ENCODE data around the gene URB1.
A peak's percentile ranks its signal among the peaks of the same experiment; 100 is the strongest.

Gene URB1

GRCh38 chr21:32382108-32382644 lies 10.6 kb downstream of the URB1 start:
- Histone ChIP-seq H3K4me3 (no peak overlapping the region), H3K9ac (ENCODE audit: insufficient read length) (no peak overlapping the region), H3K27ac (no peak overlapping the region), H3K9me3 (ENCODE audit: low read depth, low read length) (no peaks in the 10 kb centered on the region), H3K36me3 (ENCODE audit: insufficient read depth, low read length) (peaks cover 82% of the 10 kb centered on the region)
- no peak for DNase-seq (ENCODE audit: low read depth, low spot score)
- TF ChIP-seq FOXP2 (optimal IDR thresholded peaks at IDR 0.05; ENCODE audit: control extremely low read depth, extremely low read length, insufficient read depth) (no peak), EZH2 (IDR thresholded peaks at IDR 0.05) (no peak), POLR2AphosphoS5 (IDR thresholded peaks at IDR 0.05; ENCODE audit: borderline replicate concordance, low read depth, low read length) (no peak)

GRCh38 chr21:32381571-32381970 lies 11.2 kb downstream of the URB1 start:
- Histone ChIP-seq H3K9me3 (ENCODE audit: low read depth, low read length) (no peaks in the 10 kb centered on the region), H3K27ac (no peak overlapping the region), H3K4me3 (no peak overlapping the region), H3K36me3 (ENCODE audit: insufficient read depth, low read length) (peaks cover 85% of the 10 kb centered on the region), H3K9ac (ENCODE audit: insufficient read length) (no peak overlapping the region)
- TF ChIP-seq POLR2AphosphoS5 (IDR thresholded peaks at IDR 0.05; ENCODE audit: borderline replicate concordance, low read depth, low read length) (no peak), EZH2 (IDR thresholded peaks at IDR 0.05) (no peak), FOXP2 (optimal IDR thresholded peaks at IDR 0.05; ENCODE audit: control extremely low read depth, extremely low read length, insufficient read depth) (no peak)
- no peak for DNase-seq (ENCODE audit: low read depth, low spot score)

DNA sequence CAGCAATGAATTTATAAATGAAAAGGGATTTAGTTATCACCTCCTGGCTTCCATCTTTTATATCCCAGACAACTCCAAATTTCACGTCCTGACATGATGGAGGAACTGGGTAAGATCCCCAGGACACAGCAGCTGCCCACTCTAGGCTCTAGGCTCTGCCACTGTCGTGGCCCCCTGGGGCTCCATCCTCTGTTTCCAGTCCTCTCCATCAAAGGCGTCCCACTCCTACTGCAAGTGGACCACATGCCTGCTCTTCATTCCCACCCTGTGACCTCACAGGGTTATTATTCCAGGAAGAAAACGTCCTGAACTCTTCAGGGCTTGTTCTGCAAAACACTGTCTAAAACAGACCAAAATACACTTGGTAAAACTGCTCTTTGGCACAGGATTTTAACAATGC lies 11.9 kb downstream of the URB1 start:
- Histone ChIP-seq H3K9me3 (ENCODE audit: low read depth, low read length) (no peaks in the 10 kb centered on the region), H3K27ac (no peak overlapping the region), H3K9ac (ENCODE audit: insufficient read length) (no peak overlapping the region), H3K36me3 (ENCODE audit: insufficient read depth, low read length) (peaks cover 86% of the 10 kb centered on the region), H3K4me3 (no peak overlapping the region)
- TF ChIP-seq POLR2AphosphoS5 (IDR thresholded peaks at IDR 0.05; ENCODE audit: borderline replicate concordance, low read depth, low read length) (no peak), EZH2 (IDR thresholded peaks at IDR 0.05) (no peak), FOXP2 (optimal IDR thresholded peaks at IDR 0.05; ENCODE audit: control extremely low read depth, extremely low read length, insufficient read depth) (no peak)
- no peak for DNase-seq (ENCODE audit: low read depth, low spot score)

DNA sequence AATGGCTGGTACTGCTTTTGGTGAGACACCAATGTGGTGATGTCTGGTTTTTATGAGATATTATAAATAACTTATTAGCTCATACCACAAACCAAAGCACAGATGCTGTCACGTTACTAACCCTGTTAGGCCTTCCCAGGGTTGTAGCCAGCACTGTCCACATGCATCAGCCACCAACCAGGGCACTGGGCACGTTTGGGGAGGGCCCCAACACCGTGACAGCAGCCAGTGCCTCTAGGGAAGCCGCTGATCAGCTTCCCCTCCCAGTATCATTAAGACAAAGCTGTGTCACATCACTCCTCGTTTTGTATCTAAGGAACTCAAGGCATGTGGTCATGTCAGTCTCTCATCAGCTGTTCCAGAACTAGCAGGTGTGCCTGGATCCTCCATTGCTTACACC lies 13.9 kb downstream of the URB1 start:
- DNase-seq (ENCODE audit: low read depth, low spot score): no peak
- TF ChIP-seq FOXP2 (optimal IDR thresholded peaks at IDR 0.05; ENCODE audit: control extremely low read depth, extremely low read length, insufficient read depth) (no peak), POLR2AphosphoS5 (IDR thresholded peaks at IDR 0.05; ENCODE audit: borderline replicate concordance, low read depth, low read length) (no peak), EZH2 (IDR thresholded peaks at IDR 0.05) (no peak)
- Histone ChIP-seq H3K27ac (no peak overlapping the region), H3K36me3 (ENCODE audit: insufficient read depth, low read length) (peaks cover 91% of the 10 kb centered on the region), H3K9ac (ENCODE audit: insufficient read length) (no peak overlapping the region), H3K4me3 (no peak overlapping the region), H3K9me3 (ENCODE audit: low read depth, low read length) (no peaks in the 10 kb centered on the region)

GRCh38 chr21:32377991-32378390 lies 14.8 kb downstream of the URB1 start:
- no peak for DNase-seq (ENCODE audit: low read depth, low spot score)
- Histone ChIP-seq H3K36me3 (ENCODE audit: insufficient read depth, low read length) (peaks cover 91% of the 10 kb centered on the region), H3K9me3 (ENCODE audit: low read depth, low read length) (no peaks in the 10 kb centered on the region), H3K9ac (ENCODE audit: insufficient read length) (no peak overlapping the region), H3K4me3 (no peak overlapping the region), H3K27ac (no peak overlapping the region)
- TF ChIP-seq EZH2 (IDR thresholded peaks at IDR 0.05) (no peak), FOXP2 (optimal IDR thresholded peaks at IDR 0.05; ENCODE audit: control extremely low read depth, extremely low read length, insufficient read depth) (no peak), POLR2AphosphoS5 (IDR thresholded peaks at IDR 0.05; ENCODE audit: borderline replicate concordance, low read depth, low read length) (no peak)

- Histone ChIP-seq H3K4me3 (no peak overlapping the region), H3K36me3 (ENCODE audit: insufficient read depth, low read length) (peaks cover 91% of the 10 kb centered on the region), H3K9me3 (ENCODE audit: low read depth, low read length) (no peaks in the 10 kb centered on the region), H3K27ac (no peak overlapping the region), H3K9ac (ENCODE audit: insufficient read length) (no peak overlapping the region)
- no peak for DNase-seq (ENCODE audit: low read depth, low spot score)
- TF ChIP-seq POLR2AphosphoS5 (IDR thresholded peaks at IDR 0.05; ENCODE audit: borderline replicate concordance, low read depth, low read length) (no peak), FOXP2 (optimal IDR thresholded peaks at IDR 0.05; ENCODE audit: control extremely low read depth, extremely low read length, insufficient read depth) (no peak), EZH2 (IDR thresholded peaks at IDR 0.05) (no peak)
Observed at GRCh38 chr21:32377506-32377905, 15.3 kb downstream of the URB1 start.

DNA sequence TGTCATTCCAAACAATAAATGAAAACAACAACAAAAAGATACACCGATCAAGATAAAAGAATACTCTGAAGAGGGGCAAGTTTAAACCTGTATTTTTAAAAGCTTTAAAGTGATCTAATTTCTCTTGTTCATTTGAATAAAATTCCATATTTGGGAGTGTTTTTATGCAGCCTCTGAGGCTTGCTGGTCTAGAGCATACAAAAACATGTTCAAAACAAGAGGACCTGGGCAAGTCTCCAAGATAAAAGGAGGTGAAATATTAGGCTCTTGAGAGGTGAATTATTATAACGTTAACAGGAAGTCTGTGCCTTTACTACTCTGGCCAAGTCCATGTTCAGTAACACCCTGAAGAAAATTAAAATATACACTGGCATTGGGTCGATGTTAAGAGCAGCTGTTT lies 20.1 kb downstream of the URB1 start:
- no peak overlapping the region for H3K27ac ChIP-seq
- no peak for DNase-seq (ENCODE audit: low read depth, low spot score)

GRCh38 chr21:32371913-32372314 lies 20.9 kb downstream of the URB1 start:
- DNase-seq (ENCODE audit: low read depth, low spot score): no peak
- no peak overlapping the region for H3K27ac ChIP-seq
- H3K4me3 ChIP-seq: no peak overlapping the region
- TF ChIP-seq EZH2 (IDR thresholded peaks at IDR 0.05) (no peak), FOXP2 (optimal IDR thresholded peaks at IDR 0.05; ENCODE audit: control extremely low read depth, extremely low read length, insufficient read depth) (no peak), POLR2AphosphoS5 (IDR thresholded peaks at IDR 0.05; ENCODE audit: borderline replicate concordance, low read depth, low read length) (no peak)
- peaks cover 91% of the 10 kb centered on the region for H3K36me3 ChIP-seq (ENCODE audit: insufficient read depth, low read length)
- no peaks in the 10 kb centered on the region for H3K9me3 ChIP-seq (ENCODE audit: low read depth, low read length)
- H3K9ac ChIP-seq (ENCODE audit: insufficient read length): peak overlapping the region; percentile 25

More for the DNA sequence above, 20.1 kb downstream of the URB1 start:
- H3K9me3 ChIP-seq (ENCODE audit: low read depth, low read length): no peaks in the 10 kb centered on the region
- no peak overlapping the region for H3K9ac ChIP-seq (ENCODE audit: insufficient read length)
- peaks cover 91% of the 10 kb centered on the region for H3K36me3 ChIP-seq (ENCODE audit: insufficient read depth, low read length)
- no peak overlapping the region for H3K4me3 ChIP-seq
- TF ChIP-seq EZH2 (IDR thresholded peaks at IDR 0.05): no peak
- no peak for TF ChIP-seq FOXP2 (optimal IDR thresholded peaks at IDR 0.05; ENCODE audit: control extremely low read depth, extremely low read length, insufficient read depth)
- TF ChIP-seq POLR2AphosphoS5 (IDR thresholded peaks at IDR 0.05; ENCODE audit: borderline replicate concordance, low read depth, low read length): no peak

Data from SK-N-MC (cell line).